HK-2 (cell line): ENCODE data around the gene CEP112.

Experiments
- DNase-seq: peaks from one replicate; pipeline ENCODE4 v3.0.0-alpha.2; 2018; ENCODE audit not compliant: unreplicated experiment

CEP112 gene

GRCh38 chr17:65595071-65595656 lies 596.8 kb downstream of the CEP112 start:
- DNase-seq, result no peak

GRCh38 chr17:65593855-65594845 lies 597.8 kb downstream of the CEP112 start:
- no peak for DNase-seq

- no peak for DNase-seq
Measured at GRCh38 chr17:65593092-65593854, 598.7 kb downstream of the CEP112 start.

GRCh38 chr17:65592125-65592965 lies 599.6 kb downstream of the CEP112 start:
- DNase-seq, result no peak

GRCh38 chr17:65589321-65589720 lies 602.6 kb downstream of the CEP112 start:
- DNase-seq, result no peak

- DNase-seq, result no peak
Measured at GRCh38 chr17:65588181-65588808, 603.6 kb downstream of the CEP112 start.

- DNase-seq, result no peak
Measured at GRCh38 chr17:65587534-65588180, 604.3 kb downstream of the CEP112 start.

GRCh38 chr17:65586899-65587298 lies 605.0 kb downstream of the CEP112 start:
- DNase-seq, result no peak
